SK-N-SH treated with all-trans-retinoic acid at 6 μM for 48 hours (cell line): Measurements from ENCODE around the gene GABARAP.

Experiments
- ATAC-seq: fragments of 200-7000 bp; cut with Tn5 transposase; 3 replicates; pipeline ENCODE4 v1.9.1; 2020; ENCODE audit warnings: mild to moderate bottlenecking, moderate library complexity
- ARNTL ChIP-seq: fragments of 450-650 bp; formaldehyde crosslinking; IDR thresholded peaks from 2 replicates; pipeline ENCODE4 v1.5.0; 2020; ENCODE audit warnings: low read depth, mild to moderate bottlenecking, moderate library complexity, borderline replicate concordance
- BACH2 ChIP-seq: fragments of 250-450 bp; sonication (Bioruptor Pico); IDR thresholded peaks from 2 replicates; pipeline ENCODE4 v1.9.0; 2021; ENCODE audit warnings: mild to moderate bottlenecking, borderline replicate concordance
- CREB5 ChIP-seq: fragments of 250-450 bp; sonication (Bioruptor Pico); IDR thresholded peaks from 2 replicates; pipeline ENCODE4 v1.5.1; 2020; ENCODE audit warnings: low read depth, mild to moderate bottlenecking, moderate library complexity
- CSDC2 ChIP-seq: fragments of 250-450 bp; sonication (Bioruptor Pico); IDR thresholded peaks from 2 replicates; pipeline ENCODE4 v1.5.0; 2020; ENCODE audit warnings: mild to moderate bottlenecking, moderate library complexity
- CSRNP3 ChIP-seq: fragments of 250-450 bp; sonication (Bioruptor Pico); IDR thresholded peaks from 2 replicates; pipeline ENCODE4 v1.5.1; 2021; ENCODE audit warnings: mild to moderate bottlenecking, moderate library complexity
- ESRRG ChIP-seq: fragments of 250-450 bp; sonication (Bioruptor Pico); IDR thresholded peaks from 2 replicates; pipeline ENCODE4 v1.6.1; 2021; ENCODE audit warnings: mild to moderate bottlenecking
- GLIS3 ChIP-seq: fragments of 250-450 bp; sonication (Bioruptor Pico); IDR thresholded peaks from 2 replicates; pipeline ENCODE4 v1.5.0; 2020; ENCODE audit warnings: mild to moderate bottlenecking, moderate library complexity
- ISL1 ChIP-seq: fragments of 250-450 bp; sonication (Bioruptor Pico); IDR thresholded peaks from 2 replicates; pipeline ENCODE4 v2.1.2; 2022; ENCODE audit warnings: mild to moderate bottlenecking, moderate library complexity
- PATZ1 ChIP-seq: fragments of 250-450 bp; sonication (Bioruptor Pico); IDR thresholded peaks from 2 replicates; pipeline ENCODE4 v1.8.0; 2020; ENCODE audit warnings: mild to moderate bottlenecking, moderate library complexity, borderline replicate concordance
- PPARA ChIP-seq: fragments of 250-450 bp; sonication (Bioruptor Pico); IDR thresholded peaks from 2 replicates; pipeline ENCODE4 v1.5.0; 2020; ENCODE audit warnings: mild to moderate bottlenecking, borderline replicate concordance
- RARB ChIP-seq: fragments of 250-450 bp; sonication (Bioruptor Pico); IDR thresholded peaks from 2 replicates; pipeline ENCODE4 v1.8.0; 2021; ENCODE audit warnings: mild to moderate bottlenecking, moderate library complexity
- TCF4 ChIP-seq: fragments of 250-450 bp; sonication (Bioruptor Pico); IDR thresholded peaks from 2 replicates; pipeline ENCODE4 v1.8.0; 2021; ENCODE audit warnings: mild to moderate bottlenecking, moderate library complexity, borderline replicate concordance
- TOX ChIP-seq: fragments of 250-450 bp; sonication (Bioruptor Pico); IDR thresholded peaks from 2 replicates; pipeline ENCODE4 v1.8.0; 2021; ENCODE audit warnings: mild to moderate bottlenecking, moderate library complexity, borderline replicate concordance
- TSHZ2 ChIP-seq: fragments of 250-450 bp; sonication (Bioruptor Pico); IDR thresholded peaks from 2 replicates; pipeline ENCODE4 v1.5.0; 2020; ENCODE audit warnings: mild to moderate bottlenecking, moderate library complexity
- ZC3H10 ChIP-seq: fragments of 250-450 bp; sonication (Bioruptor Pico); IDR thresholded peaks from 2 replicates; pipeline ENCODE4 v1.5.1; 2021; ENCODE audit warnings: mild to moderate bottlenecking, moderate library complexity
- ZFP3 ChIP-seq: fragments of 250-450 bp; sonication (Bioruptor Pico); IDR thresholded peaks from 2 replicates; pipeline ENCODE4 v1.5.0; 2020; ENCODE audit warnings: mild to moderate bottlenecking, moderate library complexity
- ZNF565 ChIP-seq: fragments of 450-650 bp; formaldehyde crosslinking; conservative IDR thresholded peaks from 2 replicates; pipeline ENCODE4 v1.5.0; 2020; ENCODE audit warnings: low read depth, mild to moderate bottlenecking, moderate library complexity
- ZNF70 ChIP-seq: fragments of 450-650 bp; formaldehyde crosslinking; IDR thresholded peaks from 2 replicates; pipeline ENCODE4 v1.5.0; 2020; ENCODE audit warnings: mild to moderate bottlenecking, moderate library complexity

Gene GABARAP

GRCh38 chr17:7236808-7237207, 5.4 kb downstream of the GABARAP start:
- no peak for ATAC-seq
- TF ChIP-seq GLIS3 (CRISPR knock-in tag) (no peak), PATZ1 (no peak), ESRRG (CRISPR knock-in tag) (no peak), ZNF70 (CRISPR knock-in tag) (no peak), BACH2 (CRISPR knock-in tag) (no peak)

- TF ChIP-seq RARB (CRISPR knock-in tag) = no peak
- no peak for TF ChIP-seq TSHZ2 (CRISPR knock-in tag)
- TF ChIP-seq PATZ1 = no peak
- no peak for TF ChIP-seq BACH2 (CRISPR knock-in tag)
- no peak for TF ChIP-seq TCF4
- no peak for TF ChIP-seq GLIS3 (CRISPR knock-in tag)
- TF ChIP-seq CSRNP3 (CRISPR knock-in tag) = no peak
- no peak for TF ChIP-seq ZC3H10 (CRISPR knock-in tag)
- no peak for TF ChIP-seq TOX (CRISPR knock-in tag)
- TF ChIP-seq CSDC2 = no peak
- TF ChIP-seq ZNF565 (CRISPR knock-in tag) = no peak
- no peak for TF ChIP-seq CREB5
- no peak for ATAC-seq
Measured at GRCh38 chr17:7235693-7236665, 6.3 kb downstream of the GABARAP start.

GRCh38 chr17:7234083-7234951, 7.9 kb downstream of the GABARAP start, which contains the start of gene DVL2:
Gene DVL2 (minus strand): TSS chr17:7234517. CDS start chr17:7234262, 255 bp downstream.
- peak; percentile 68 for ATAC-seq
- peak; percentile 77; the same call in 1 of the 2 replicates for TF ChIP-seq ZFP3 (CRISPR knock-in tag)
- peak; percentile 82 for TF ChIP-seq GLIS3 (CRISPR knock-in tag)
- TF ChIP-seq ESRRG (CRISPR knock-in tag) = peak; percentile 91; the same call in 1 of the 2 replicates
- TF ChIP-seq TSHZ2 (CRISPR knock-in tag) = peak; percentile 69; the same call in 1 of the 2 replicates
- peak; percentile 86; the same call in 1 of the 2 replicates for TF ChIP-seq ARNTL
- TF ChIP-seq ZNF565 (CRISPR knock-in tag) = peak; percentile 68; the same call in 1 of the 2 replicates
- TF ChIP-seq ISL1 (CRISPR knock-in tag) = no peak
- TF ChIP-seq ZC3H10 (CRISPR knock-in tag) = peak; percentile 38; the same call in 1 of the 2 replicates
- TF ChIP-seq PATZ1 = peak; percentile 65
- no peak for TF ChIP-seq PPARA (CRISPR knock-in tag)
